COLO829 (cell line): ENCODE data around the gene KRTAP2-3.

Source experiments
- DNase-seq: peaks from one replicate; pipeline ENCODE4 v3.0.0; 2012; ENCODE audit warnings: low spot score

The KRTAP2-3 gene

DNA sequence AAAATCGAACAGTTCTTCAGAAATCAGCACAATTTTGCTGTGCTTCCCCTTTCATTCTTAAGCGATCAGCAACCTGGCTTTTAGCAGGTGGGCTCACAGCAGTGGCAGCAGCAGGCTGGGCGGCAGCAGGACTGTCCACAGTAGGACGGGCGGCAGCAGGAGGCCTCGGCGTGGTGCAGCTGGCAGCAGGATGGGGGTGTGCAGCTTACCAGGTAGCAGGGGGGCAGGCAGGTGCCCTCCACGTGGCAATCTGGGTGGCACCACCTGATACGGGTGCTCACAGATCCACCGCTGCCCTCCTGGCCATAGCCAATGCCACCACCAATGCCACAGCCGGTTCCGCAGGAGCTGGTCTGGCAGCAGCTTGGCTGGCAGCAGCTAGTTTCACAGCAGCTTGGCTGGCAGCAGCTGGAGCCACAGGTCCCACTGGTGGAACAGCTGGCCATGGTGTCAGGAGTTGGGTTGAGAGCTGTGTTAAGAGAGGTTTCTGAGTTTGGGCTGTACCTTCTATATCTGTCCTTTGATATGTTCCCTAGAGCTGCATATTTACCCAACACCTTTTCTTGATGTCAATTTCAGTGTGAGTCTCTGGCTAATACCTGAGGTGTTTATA lies 30.2 kb downstream of the KRTAP2-3 start, which contains the start of gene KRTAP1-4:
TSS of gene KRTAP1-4 (minus strand) at position 563 of the 613 bp plus-strand sequence. CDS start at position 446, 117 bp downstream.
- DNase-seq, result no peak

DNA sequence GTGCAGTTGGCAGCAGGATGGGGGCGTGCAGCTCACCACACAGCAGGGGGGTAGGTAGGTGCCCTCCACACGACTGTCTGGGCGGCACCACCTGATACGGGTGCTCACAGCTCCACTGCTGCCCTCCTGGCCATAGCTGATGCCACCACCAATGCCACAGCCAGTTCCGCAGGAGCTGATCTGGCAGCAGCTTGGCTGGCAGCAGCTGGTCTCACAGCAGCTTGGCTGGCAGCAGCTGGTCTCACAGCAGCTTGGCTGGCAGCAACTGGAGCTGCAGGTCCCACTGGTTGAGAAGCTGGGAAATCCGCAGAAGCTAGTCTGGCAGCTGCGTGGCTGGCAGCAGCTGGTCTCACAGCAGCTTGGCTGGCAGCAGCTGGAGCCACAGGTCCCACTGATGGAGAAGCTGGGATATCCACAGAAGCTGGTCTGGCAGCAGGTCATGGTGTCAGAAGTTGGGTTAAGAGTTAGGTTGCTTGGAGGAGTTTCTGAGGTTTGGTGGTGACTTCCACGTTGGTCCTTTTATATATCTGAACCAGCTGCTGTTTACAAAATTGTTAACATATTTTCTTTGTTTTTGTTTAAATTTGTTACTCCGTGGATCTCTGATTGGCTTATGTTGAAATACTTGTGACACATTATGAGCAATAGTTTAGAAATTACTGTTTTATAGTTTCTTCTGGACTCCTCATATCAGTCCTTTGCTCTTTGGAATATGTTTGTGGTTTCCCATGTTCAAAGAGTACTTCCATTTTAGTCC lies 33.0 kb downstream of the KRTAP2-3 start, which contains the start of gene KRTAP1-5:
TSS of gene KRTAP1-5 (minus strand) at position 494 of the 757 bp plus-strand sequence. CDS start at position 441, 53 bp downstream.
- no peak for DNase-seq

DNA sequence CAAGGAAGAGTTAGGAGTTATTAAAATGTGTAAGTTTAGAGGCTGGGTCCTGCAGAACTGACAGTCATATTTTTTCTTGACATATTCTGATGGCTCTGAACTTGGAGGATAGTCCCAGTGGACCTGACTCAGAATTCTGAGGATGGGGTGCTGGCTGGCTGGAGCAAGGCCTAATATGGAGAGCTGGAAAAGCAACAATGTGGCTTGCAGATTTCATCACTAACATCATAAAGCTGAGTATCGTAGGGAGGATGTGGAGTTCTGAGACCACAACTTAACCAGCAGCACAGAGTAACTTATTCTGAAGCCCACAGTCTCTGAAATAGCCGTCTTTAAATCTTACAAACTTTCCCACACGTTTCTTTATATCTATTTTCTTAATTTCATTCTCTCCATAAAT lies 35.2 kb downstream of the KRTAP2-3 start:
- DNase-seq, result no peak

DNA sequence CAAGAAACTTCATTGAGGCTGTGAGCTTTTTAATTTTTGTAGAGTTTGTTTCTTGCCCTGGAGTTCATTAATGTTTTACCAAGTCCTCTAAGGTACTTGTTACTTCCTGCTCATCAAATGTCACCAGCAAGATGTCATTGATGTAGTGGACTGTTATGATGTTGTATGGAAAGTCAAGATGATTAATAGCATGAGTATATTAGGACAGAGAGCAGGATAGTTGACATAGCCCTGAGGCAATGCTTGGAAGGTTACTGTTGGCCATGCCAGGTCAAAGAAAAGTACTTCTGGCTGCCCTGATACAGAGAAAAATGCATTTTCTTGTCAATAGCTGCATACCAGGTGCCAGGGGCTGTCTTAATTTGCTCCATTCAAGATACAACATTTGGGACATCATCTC lies 39.6 kb downstream of the KRTAP2-3 start:
- no peak for DNase-seq

DNA sequence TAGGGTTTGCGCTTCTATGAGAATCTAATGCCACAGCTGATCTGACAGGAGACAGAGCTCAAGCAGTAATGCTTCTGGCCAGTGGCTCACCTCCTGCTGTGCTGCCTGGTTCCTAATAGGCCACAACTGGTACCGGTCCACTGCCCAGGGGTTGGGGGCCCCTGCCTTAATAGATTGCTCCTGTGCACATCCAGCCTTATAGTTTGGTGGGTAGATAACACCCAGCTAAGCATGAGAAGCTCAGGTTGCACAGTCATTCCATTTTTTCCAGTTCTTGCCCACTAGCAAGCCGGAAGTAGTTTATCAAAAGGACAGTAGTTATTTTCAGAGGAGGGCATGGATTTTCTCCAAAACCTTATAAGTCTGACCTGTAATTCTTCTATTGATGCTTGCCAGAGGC lies 40.5 kb downstream of the KRTAP2-3 start:
- no peak for DNase-seq

DNA sequence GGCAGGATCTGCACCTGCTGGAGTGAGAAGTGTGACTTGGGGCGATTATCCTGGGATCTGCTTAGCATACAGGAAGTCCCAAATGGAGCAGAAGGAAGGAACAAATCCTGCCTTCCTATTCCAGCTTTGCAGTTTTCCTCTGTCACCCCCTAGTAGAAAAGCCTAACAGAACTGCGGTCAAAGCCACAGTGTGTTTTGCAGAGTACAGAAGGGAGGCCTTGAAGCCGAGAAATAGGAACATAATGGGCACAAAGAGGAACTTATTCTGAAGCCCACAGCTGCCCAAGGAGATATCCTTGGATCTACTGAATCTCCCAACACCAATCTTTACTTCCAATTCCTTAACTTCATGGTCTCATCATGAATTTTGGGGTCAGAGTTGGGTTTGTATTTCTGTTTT lies 41.4 kb downstream of the KRTAP2-3 start:
- no peak for DNase-seq

DNA sequence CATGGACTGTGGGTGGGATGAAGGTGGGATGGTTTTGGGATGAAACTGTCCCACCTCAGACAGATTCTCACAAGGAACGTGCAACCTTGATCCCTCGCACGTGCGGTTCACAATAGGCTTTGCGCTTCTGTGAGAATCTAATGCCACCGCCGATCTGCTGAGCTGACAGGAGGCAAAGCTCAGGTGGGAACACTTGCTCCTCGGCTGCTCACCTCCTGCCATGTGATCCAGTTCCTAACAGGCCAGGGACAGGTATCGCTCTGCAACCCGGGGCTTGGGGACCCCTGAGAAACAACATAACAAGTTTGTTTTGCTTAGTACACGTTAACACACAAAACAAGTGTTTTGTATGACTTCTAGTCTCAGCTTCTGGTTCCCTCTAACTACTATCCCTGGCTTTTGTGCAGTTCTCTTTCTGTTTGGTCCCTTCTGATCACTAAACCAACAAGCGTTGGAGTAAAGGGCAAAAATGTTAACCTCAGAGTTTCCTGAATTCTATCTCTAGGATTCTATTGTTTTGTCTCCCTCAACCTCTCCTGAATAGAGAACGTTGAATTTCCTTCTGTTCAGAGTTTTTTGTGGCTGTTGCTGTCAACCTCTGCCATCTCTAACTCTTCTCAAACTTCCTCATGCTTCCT lies 43.2 kb downstream of the KRTAP2-3 start:
- no peak for DNase-seq

DNA sequence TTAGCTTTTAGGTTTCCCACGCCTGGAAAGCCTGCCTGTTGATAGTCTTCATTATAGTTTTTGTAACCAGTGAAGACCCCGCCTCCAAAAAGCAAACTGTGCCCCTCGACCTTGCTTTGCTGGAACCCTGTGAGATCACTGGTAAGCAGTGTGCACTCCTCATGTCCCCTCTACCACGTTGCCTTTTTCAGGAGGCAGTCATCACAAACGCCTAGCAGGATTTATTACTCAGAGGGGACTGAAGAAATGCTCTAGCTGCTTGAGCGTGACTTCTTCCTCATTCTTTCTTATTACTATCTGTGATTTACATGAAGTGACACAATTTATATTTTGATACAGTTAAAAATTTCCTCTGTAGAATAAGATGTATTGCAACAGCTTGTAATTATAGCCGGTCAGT lies 44.5 kb downstream of the KRTAP2-3 start:
- no peak for DNase-seq

DNA sequence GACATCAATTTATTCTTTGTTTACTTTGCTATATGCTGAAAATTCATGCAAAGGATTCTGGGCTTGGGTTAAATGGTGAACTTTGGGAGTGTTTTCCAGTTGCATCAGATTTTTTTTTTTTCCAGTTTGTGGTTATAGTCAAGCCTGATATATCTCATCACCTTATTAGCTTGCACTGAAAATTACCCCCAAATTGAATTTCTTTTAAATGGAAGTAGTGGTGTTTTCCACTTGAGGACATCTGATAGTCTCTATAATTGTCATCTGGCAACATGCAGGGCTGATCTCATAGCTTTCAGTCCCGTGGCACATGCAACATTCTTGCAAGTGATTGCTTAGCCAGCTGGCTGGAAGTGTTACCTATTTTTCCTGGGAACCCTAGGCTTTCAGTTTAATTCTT lies 46.3 kb downstream of the KRTAP2-3 start:
- DNase-seq, result no peak

DNA sequence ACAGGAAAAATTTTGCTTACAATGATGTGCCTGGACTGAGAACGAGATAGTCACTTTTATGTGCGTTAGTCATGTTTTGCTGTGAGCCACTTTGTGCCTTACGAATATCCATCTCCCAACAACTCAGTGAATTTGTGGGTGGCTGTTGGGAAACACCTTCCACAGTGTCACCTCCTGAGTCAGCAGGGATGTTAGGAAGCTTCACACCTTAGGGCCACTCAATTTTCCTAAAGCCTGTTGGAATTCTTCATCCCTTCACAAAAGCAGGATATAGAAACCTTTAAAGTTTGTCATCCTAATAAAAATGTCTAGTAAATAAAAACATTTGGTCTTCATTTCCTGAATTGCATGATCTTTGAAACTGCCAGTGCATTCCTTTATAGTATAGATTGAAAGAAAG lies 46.7 kb downstream of the KRTAP2-3 start:
- no peak for DNase-seq

DNA sequence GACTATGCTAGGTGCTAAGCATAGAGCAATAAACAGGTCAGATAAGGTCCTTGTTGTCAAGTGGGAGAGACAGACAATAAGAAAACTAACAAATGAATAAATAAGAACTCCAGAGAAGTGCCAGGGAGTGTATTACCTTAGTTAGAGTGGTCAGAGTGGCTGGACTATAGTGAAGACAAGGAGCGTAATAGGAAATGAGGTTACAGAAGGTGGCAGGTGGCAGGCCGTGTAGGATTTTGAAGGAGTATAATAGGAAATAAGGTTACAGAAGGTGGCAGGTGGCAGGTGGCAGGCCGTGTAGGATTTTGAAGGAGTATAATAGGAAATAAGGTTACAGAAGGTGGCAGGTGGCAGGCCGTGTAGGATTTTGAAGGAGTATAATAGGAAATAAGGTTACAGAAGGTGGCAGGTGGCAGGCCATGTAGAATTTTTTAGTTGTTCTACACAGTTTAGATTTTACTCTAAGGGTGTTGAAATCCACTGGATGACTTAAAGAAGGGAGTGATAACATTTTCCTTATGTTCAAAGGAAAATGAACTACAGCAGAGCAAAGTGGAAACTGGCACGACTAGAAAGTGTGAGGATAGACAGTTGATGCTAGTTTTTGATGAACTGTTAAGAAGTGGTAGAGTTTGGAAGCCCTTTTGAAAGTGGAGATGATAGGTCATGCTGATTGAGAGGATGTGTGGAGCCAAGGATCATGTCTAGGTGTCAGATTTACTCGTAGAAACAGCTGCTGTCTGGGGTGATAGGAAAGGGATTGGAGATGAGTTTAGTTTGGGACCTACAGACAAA lies 47.4 kb downstream of the KRTAP2-3 start:
- no peak for DNase-seq

DNA sequence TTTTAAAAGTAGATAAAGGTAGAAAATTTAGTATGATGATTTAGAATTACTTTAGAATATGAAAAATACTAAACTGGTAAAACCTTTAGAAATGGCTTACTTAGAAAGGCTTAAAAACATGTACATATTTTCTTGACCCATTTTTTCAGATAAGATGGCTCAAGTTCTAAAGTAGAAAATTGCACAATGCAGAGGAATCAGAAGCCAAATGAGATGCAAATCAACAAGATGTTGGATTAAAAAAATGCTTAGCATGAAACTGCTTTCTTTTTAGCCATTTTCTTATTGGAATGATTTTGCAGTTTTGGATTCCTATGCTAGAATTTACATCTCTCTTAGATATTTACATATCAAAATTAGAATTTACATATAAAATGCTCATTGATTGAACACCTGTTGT lies 49.5 kb downstream of the KRTAP2-3 start:
- DNase-seq, result no peak

DNA sequence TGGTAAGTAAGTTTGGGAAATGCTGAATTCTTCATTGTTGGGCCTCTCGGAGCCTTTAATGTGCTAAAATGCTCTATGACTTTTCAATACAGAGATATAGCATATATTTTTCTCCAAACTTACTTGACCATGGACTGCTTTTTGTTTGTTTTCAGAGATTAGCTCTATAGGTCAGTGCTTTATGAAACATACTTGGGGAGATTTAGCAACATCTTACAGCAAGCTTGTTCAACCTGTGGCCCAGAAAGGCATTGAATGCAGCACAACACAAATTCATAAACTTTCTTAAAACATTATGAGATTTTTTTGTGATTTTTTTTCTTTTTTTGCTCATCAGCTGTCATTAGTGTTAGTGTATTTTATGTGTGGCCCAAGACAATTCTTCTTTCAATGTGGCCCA lies 50.0 kb downstream of the KRTAP2-3 start:
- DNase-seq, result no peak

DNA sequence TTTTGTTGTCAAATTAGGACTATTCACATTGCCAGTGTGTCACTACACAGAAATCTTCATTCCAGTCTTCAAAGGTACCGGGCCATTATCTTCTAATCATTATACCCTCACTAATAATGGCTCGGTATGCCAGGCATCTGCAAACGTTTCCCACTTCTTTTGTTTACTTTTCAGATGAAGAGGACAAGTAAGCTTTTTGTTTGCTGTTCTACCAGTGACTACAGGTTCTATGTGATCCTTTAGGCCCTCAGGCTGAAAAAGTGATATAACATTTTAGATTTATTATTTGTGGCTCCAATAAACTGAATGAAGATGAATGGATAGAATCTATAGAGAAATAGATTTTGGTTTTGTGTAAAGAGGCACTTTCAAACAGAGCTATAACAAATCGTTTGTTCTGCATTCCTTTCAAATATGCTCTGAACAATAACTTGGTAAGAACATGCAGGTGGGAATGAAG lies 50.6 kb downstream of the KRTAP2-3 start:
- no peak for DNase-seq
